Nephron progenitor cell (in vitro differentiated cells): ENCODE results near the gene PYGB.

Source experiments
- DNase-seq: peaks from one replicate; pipeline ENCODE4 v3.0.0; 2021
- H3K27ac Mint-ChIP-seq: 2 replicates; pipeline ENCODE4 v1.8.0; 2021; ENCODE audit warnings: mild to moderate bottlenecking, moderate library complexity, mixed read lengths
- H3K27me3 Mint-ChIP-seq: 2 replicates; pipeline ENCODE4 v1.8.0; 2021; ENCODE audit warnings: mild to moderate bottlenecking, low read depth, mixed read lengths; ENCODE audit not compliant: poor library complexity
- H3K36me3 Mint-ChIP-seq: 2 replicates; pipeline ENCODE4 v1.8.0; 2021; ENCODE audit warnings: low read depth, mixed read lengths
- H3K4me1 Mint-ChIP-seq: 2 replicates; pipeline ENCODE4 v1.8.0; 2021; ENCODE audit warnings: mixed read lengths
- H3K4me3 Mint-ChIP-seq: 2 replicates; pipeline ENCODE4 v1.8.0; 2021; ENCODE audit warnings: mild to moderate bottlenecking, moderate library complexity, mixed read lengths
- H3K9me3 Mint-ChIP-seq: 2 replicates; pipeline ENCODE4 v1.8.0; 2021; ENCODE audit warnings: mild to moderate bottlenecking, moderate library complexity, mixed read lengths
- CTCF ChIP-seq: fragments of 200-600 bp; sonication (generic); IDR thresholded peaks from 2 replicates; pipeline ENCODE4 v1.5.0; 2021; ENCODE audit warnings: antibody characterized with exemption

The PYGB gene

GRCh38 chr20:25280051-25280573 lies 32.2 kb downstream of the PYGB start:
- Mint-ChIP-seq H3K27me3 (peaks cover 5% of the 10 kb centered on the region), H3K9me3 (no peaks in the 10 kb centered on the region), H3K4me3 (no peak overlapping the region), H3K36me3 (peaks cover 14% of the 10 kb centered on the region), H3K27ac (no peak overlapping the region), H3K4me1 (no peaks in the 10 kb centered on the region)
- TF ChIP-seq CTCF: no peak
- DNase-seq: no peak

- no peak for DNase-seq
- Mint-ChIP-seq H3K36me3 (peaks cover 21% of the 10 kb centered on the region), H3K27me3 (peaks cover 7% of the 10 kb centered on the region), H3K27ac (no peak overlapping the region), H3K4me3 (no peak overlapping the region), H3K4me1 (peaks cover 7% of the 10 kb centered on the region), H3K9me3 (no peaks in the 10 kb centered on the region)
- no peak for TF ChIP-seq CTCF
These were observed 33.0 kb downstream of the PYGB start for GRCh38 chr20:25280574-25281535.

- Mint-ChIP-seq H3K36me3 (peaks cover 27% of the 10 kb centered on the region), H3K9me3 (no peaks in the 10 kb centered on the region), H3K27me3 (peaks cover 7% of the 10 kb centered on the region), H3K27ac (no peak overlapping the region), H3K4me1 (peaks cover 7% of the 10 kb centered on the region), H3K4me3 (no peak overlapping the region)
- no peak for TF ChIP-seq CTCF
- no peak for DNase-seq
These were observed 33.7 kb downstream of the PYGB start for GRCh38 chr20:25281541-25281991.

GRCh38 chr20:25282034-25282781 lies 34.3 kb downstream of the PYGB start:
- no peak for DNase-seq
- no peak for TF ChIP-seq CTCF
- Mint-ChIP-seq H3K36me3 (peaks cover 33% of the 10 kb centered on the region), H3K9me3 (no peaks in the 10 kb centered on the region), H3K27me3 (peaks cover 7% of the 10 kb centered on the region), H3K4me3 (no peak overlapping the region), H3K27ac (no peak overlapping the region), H3K4me1 (peaks cover 7% of the 10 kb centered on the region)

- no peak overlapping the region for H3K4me3 Mint-ChIP-seq
- no peaks in the 10 kb centered on the region for H3K9me3 Mint-ChIP-seq
- H3K27ac Mint-ChIP-seq: no peak overlapping the region
- TF ChIP-seq CTCF: no peak
- H3K27me3 Mint-ChIP-seq: peaks cover 7% of the 10 kb centered on the region
- DNase-seq: no peak
- peaks cover 38% of the 10 kb centered on the region for H3K36me3 Mint-ChIP-seq
- peaks cover 7% of the 10 kb centered on the region for H3K4me1 Mint-ChIP-seq
These were observed 34.9 kb downstream of the PYGB start for GRCh38 chr20:25282796-25283195.
